ENCODE measurements around the gene DNM3.

- no peak for TF ChIP-seq CTCF (IDR thresholded peaks at IDR 0.05)
- no peak for TF ChIP-seq POLR2A (IDR thresholded peaks at IDR 0.05)
Measured at GRCh38 chr1:171841931-171842761, 848 bp downstream of the DNM3 start.
